GM23338 (cell line): ENCODE measurements around the gene POSTN.

ENCODE experiments used
- CREB1 ChIP-seq: fragments of 250-450 bp; sonication (Bioruptor Pico); IDR thresholded peaks from 2 replicates; pipeline ENCODE4 v1.5.0; 2020; ENCODE audit warnings: low read depth, mild to moderate bottlenecking, moderate library complexity
- CTCF ChIP-seq, 2 experiments: fragments of 200-600 bp in 1 of 2; sonication (generic) in 1 of 2; conservative IDR thresholded peaks; 2 replicates each; pipeline versions ENCODE4 v1.5.1 to v1.6.1; 2016 to 2017; ENCODE audit warnings: antibody characterized with exemption in 2 of 2, low read depth in 2 of 2, mild to moderate bottlenecking in 2 of 2, moderate library complexity in 1 of 2
- EZH2 ChIP-seq: fragments of 200-600 bp; sonication (generic); IDR thresholded peaks from one replicate; pipeline ENCODE4 v1.8.0; 2017; ENCODE audit warnings: antibody characterized with exemption, mild to moderate bottlenecking, low read depth; ENCODE audit not compliant: unreplicated experiment
- EZH2phosphoT487 ChIP-seq: fragments of 200-600 bp; sonication (generic); IDR thresholded peaks from one replicate; pipeline ENCODE4 v1.8.1; 2018; ENCODE audit warnings: antibody characterized with exemption; ENCODE audit not compliant: unreplicated experiment
- JUNB ChIP-seq: IDR thresholded peaks from one replicate; pipeline ENCODE4 v1.6.1; 2016; ENCODE audit warnings: antibody characterized with exemption; ENCODE audit not compliant: unreplicated experiment
- POLR2AphosphoS5 ChIP-seq: IDR thresholded peaks from 2 replicates; pipeline ENCODE4 v1.6.1; 2016; ENCODE audit warnings: antibody characterized with exemption, low read depth
- REST ChIP-seq: IDR thresholded peaks from one replicate; pipeline ENCODE4 v1.6.1; 2018; ENCODE audit warnings: antibody characterized with exemption; ENCODE audit not compliant: unreplicated experiment
- STAT1 ChIP-seq: IDR thresholded peaks from one replicate; pipeline ENCODE4 v1.6.1; 2016; ENCODE audit warnings: antibody characterized with exemption; ENCODE audit not compliant: unreplicated experiment
- ZNF114 ChIP-seq: fragments of 250-450 bp; sonication (Bioruptor Pico); IDR thresholded peaks from 2 replicates; pipeline ENCODE4 v1.5.0; 2020; ENCODE audit warnings: mild to moderate bottlenecking, moderate library complexity
- ZNF331 ChIP-seq: fragments of 250-450 bp; sonication (Bioruptor Pico); IDR thresholded peaks from 2 replicates; pipeline ENCODE4 v1.5.0; 2020; ENCODE audit warnings: low read depth, mild to moderate bottlenecking, moderate library complexity
- TF ChIP-seq, protein P1 (sequence below): IDR thresholded peaks from 2 replicates; pipeline ENCODE4 v1.6.1; 2016; ENCODE audit warnings: antibody characterized with exemption
- TF ChIP-seq, protein P2 (sequence below): fragments of 250-450 bp; sonication (Bioruptor Pico); IDR thresholded peaks from 2 replicates; pipeline ENCODE4 v1.5.0; 2020; ENCODE audit warnings: mild to moderate bottlenecking, moderate library complexity

GRCh38 chr13:37627428-37627827 is 28.9 kb upstream of the POSTN start:
- TF ChIP-seq, protein P1, sequence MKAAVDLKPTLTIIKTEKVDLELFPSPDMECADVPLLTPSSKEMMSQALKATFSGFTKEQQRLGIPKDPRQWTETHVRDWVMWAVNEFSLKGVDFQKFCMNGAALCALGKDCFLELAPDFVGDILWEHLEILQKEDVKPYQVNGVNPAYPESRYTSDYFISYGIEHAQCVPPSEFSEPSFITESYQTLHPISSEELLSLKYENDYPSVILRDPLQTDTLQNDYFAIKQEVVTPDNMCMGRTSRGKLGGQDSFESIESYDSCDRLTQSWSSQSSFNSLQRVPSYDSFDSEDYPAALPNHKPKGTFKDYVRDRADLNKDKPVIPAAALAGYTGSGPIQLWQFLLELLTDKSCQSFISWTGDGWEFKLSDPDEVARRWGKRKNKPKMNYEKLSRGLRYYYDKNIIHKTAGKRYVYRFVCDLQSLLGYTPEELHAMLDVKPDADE = no peak
- no peak for TF ChIP-seq EZH2
- no peak for TF ChIP-seq EZH2phosphoT487
- TF ChIP-seq CTCF (conservative IDR thresholded peaks at IDR 0.05; ENCODE audit: low read depth in 2 of 2) = no peak
- no peak for TF ChIP-seq POLR2AphosphoS5
- no peak for TF ChIP-seq REST
- no peak for TF ChIP-seq ZNF114 (CRISPR knock-in tag)
- TF ChIP-seq CREB1 (CRISPR knock-in tag) = no peak
- TF ChIP-seq, protein P2, sequence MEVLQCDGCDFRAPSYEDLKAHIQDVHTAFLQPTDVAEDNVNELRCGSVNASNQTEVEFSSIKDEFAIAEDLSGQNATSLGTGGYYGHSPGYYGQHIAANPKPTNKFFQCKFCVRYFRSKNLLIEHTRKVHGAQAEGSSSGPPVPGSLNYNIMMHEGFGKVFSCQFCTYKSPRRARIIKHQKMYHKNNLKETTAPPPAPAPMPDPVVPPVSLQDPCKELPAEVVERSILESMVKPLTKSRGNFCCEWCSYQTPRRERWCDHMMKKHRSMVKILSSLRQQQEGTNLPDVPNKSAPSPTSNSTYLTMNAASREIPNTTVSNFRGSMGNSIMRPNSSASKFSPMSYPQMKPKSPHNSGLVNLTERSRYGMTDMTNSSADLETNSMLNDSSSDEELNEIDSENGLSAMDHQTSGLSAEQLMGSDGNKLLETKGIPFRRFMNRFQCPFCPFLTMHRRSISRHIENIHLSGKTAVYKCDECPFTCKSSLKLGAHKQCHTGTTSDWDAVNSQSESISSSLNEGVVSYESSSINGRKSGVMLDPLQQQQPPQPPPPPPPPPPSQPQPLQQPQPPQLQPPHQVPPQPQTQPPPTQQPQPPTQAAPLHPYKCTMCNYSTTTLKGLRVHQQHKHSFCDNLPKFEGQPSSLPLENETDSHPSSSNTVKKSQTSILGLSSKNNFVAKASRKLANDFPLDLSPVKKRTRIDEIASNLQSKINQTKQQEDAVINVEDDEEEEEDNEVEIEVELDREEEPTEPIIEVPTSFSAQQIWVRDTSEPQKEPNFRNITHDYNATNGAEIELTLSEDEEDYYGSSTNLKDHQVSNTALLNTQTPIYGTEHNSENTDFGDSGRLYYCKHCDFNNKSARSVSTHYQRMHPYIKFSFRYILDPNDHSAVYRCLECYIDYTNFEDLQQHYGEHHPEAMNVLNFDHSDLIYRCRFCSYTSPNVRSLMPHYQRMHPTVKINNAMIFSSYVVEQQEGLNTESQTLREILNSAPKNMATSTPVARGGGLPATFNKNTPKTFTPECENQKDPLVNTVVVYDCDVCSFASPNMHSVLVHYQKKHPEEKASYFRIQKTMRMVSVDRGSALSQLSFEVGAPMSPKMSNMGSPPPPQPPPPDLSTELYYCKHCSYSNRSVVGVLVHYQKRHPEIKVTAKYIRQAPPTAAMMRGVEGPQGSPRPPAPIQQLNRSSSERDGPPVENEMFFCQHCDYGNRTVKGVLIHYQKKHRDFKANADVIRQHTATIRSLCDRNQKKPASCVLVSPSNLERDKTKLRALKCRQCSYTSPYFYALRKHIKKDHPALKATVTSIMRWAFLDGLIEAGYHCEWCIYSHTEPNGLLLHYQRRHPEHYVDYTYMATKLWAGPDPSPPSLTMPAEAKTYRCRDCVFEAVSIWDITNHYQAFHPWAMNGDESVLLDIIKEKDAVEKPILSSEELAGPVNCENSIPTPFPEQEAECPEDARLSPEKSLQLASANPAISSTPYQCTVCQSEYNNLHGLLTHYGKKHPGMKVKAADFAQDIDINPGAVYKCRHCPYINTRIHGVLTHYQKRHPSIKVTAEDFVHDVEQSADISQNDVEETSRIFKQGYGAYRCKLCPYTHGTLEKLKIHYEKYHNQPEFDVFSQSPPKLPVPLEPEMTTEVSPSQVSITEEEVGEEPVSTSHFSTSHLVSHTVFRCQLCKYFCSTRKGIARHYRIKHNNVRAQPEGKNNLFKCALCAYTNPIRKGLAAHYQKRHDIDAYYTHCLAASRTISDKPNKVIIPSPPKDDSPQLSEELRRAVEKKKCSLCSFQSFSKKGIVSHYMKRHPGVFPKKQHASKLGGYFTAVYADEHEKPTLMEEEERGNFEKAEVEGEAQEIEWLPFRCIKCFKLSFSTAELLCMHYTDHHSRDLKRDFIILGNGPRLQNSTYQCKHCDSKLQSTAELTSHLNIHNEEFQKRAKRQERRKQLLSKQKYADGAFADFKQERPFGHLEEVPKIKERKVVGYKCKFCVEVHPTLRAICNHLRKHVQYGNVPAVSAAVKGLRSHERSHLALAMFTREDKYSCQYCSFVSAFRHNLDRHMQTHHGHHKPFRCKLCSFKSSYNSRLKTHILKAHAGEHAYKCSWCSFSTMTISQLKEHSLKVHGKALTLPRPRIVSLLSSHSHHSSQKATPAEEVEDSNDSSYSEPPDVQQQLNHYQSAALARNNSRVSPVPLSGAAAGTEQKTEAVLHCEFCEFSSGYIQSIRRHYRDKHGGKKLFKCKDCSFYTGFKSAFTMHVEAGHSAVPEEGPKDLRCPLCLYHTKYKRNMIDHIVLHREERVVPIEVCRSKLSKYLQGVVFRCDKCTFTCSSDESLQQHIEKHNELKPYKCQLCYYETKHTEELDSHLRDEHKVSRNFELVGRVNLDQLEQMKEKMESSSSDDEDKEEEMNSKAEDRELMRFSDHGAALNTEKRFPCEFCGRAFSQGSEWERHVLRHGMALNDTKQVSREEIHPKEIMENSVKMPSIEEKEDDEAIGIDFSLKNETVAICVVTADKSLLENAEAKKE = no peak
- no peak for TF ChIP-seq JUNB
- TF ChIP-seq ZNF331 (CRISPR knock-in tag) = no peak
- TF ChIP-seq STAT1 = no peak
